Hair follicle dermal papilla cell (primary cell): Measurements from ENCODE around the gene TNFSF13. TPM values are rescaled to one million over a fixed set of nuclear protein-coding genes. Genes with fewer than 3 reads are reported as not detected.

Source experiments
- small RNA-seq: library from RNA; depleted of rRNA; stranded (forward); fragments of <200 nt; gene quantifications from one replicate; pipeline ENCODE3, GENCODE V24; 2012
- total RNA-seq: library from RNA; depleted of rRNA; stranded (reverse); fragments of >200 nt; gene quantifications from 2 replicates; pipeline ENCODE4 v1.2.3, GENCODE V29; 2012

TNFSF13 gene
- total RNA-seq, result 1.2 and 1.5 TPM in 2 replicates

GRCh38 chr17:7558544-7559319, at the start of gene TNFSF13:
Gene TNFSF13 (plus strand): TSS chr17:7558750. CDS start chr17:7559040, 290 bp downstream.

GRCh38 chr17:7548585-7549400, 9.8 kb upstream of the TNFSF13 start, which contains the start of gene TNFSF12:
Gene TNFSF12 (plus strand): TSS chr17:7549058. CDS start chr17:7549154, 96 bp downstream.

GRCh38 chr17:7561589-7562207, 3.1 kb downstream of the TNFSF13 start, which contains the start of gene SENP3:
Gene SENP3 (plus strand): TSS chr17:7561919. CDS start chr17:7563077, 1,158 bp downstream.

GRCh38 chr17:7579001-7579833, 20.7 kb downstream of the TNFSF13 start, which contains the start of gene CD68:
Gene CD68 (plus strand): TSS chr17:7579638. CDS start chr17:7579678, 40 bp downstream.

GRCh38 chr17:7583253-7584109, 24.9 kb downstream of the TNFSF13 start, which contains the start of gene MPDU1:
Gene MPDU1 (plus strand): TSS chr17:7583852. CDS start chr17:7583863, 11 bp downstream.

GRCh38 chr17:7589891-7590691, 31.5 kb downstream of the TNFSF13 start, which contains the start of gene SOX15:
Gene SOX15 (minus strand): TSS chr17:7590094. CDS start chr17:7589676, 418 bp downstream.

Small RNA genes within 50 kb of the gene (small RNA-seq; reads per million reads assigned to genes)
- gene CD68 (not detected), gene RF00019 (not detected), gene SNORA48 (not detected), gene SNORD10 (not detected)

Other genes starting within 250 kb of the TNFSF13 start
- 52.0 and 53.2 TPM in 2 replicates for gene GPS2, start 243.4 kb upstream of the TNFSF13 start, total RNA-seq
- gene NEURL4, start 229.4 kb upstream of the TNFSF13 start, total RNA-seq, result 16.2 TPM in 2 replicates
- 0.97 TPM in 1 of 2 replicates, not detected in the other for gene ACAP1, start 222.2 kb upstream of the TNFSF13 start, total RNA-seq
- 12.2 and 15.8 TPM in 2 replicates for gene KCTD11, start 206.6 kb upstream of the TNFSF13 start, total RNA-seq
- gene TMEM95, start 203.6 kb upstream of the TNFSF13 start, total RNA-seq, result not detected in 2 replicates
- 1.7 and 2.4 TPM in 2 replicates for gene TNK1, start 177.7 kb upstream of the TNFSF13 start, total RNA-seq
- gene PLSCR3, start 164.2 kb upstream of the TNFSF13 start, total RNA-seq, result 26.6 and 29.9 TPM in 2 replicates
- 39.9 and 61.1 TPM in 2 replicates for gene TMEM256, start 154.7 kb upstream of the TNFSF13 start, total RNA-seq
- gene NLGN2, start 150.9 kb upstream of the TNFSF13 start, total RNA-seq, result 16.9 TPM in 2 replicates
- not detected in 2 replicates for gene SPEM1, start 138.4 kb upstream of the TNFSF13 start, total RNA-seq
- not detected in 2 replicates for gene SPEM2, start 133.1 kb upstream of the TNFSF13 start, total RNA-seq
- not detected in 2 replicates for gene SPEM3, start 129.9 kb upstream of the TNFSF13 start, total RNA-seq
- 2.3 and 4.5 TPM in 2 replicates for gene TMEM102, start 123.3 kb upstream of the TNFSF13 start, total RNA-seq
- 0.97 and 1.8 TPM in 2 replicates for gene FGF11, start 119.2 kb upstream of the TNFSF13 start, total RNA-seq
- gene CHRNB1, start 113.7 kb upstream of the TNFSF13 start, total RNA-seq, result 6.2 and 7.5 TPM in 2 replicates
- gene ZBTB4, start 79.1 kb upstream of the TNFSF13 start, total RNA-seq, result 54.8 TPM in 2 replicates
- not detected in 2 replicates for gene SLC35G6, start 77.3 kb upstream of the TNFSF13 start, total RNA-seq
- 98.0 and 120 TPM in 2 replicates for gene POLR2A, start 74.4 kb upstream of the TNFSF13 start, total RNA-seq
- 12.2 and 20.2 TPM in 2 replicates for gene TNFSF12, start 9.7 kb upstream of the TNFSF13 start, total RNA-seq
- 66.4 and 68.7 TPM in 2 replicates for gene SENP3, start 3.2 kb downstream of the TNFSF13 start, total RNA-seq
- 25.3 and 43.4 TPM in 2 replicates for gene CD68, start 20.9 kb downstream of the TNFSF13 start, total RNA-seq
- gene MPDU1, start 25.1 kb downstream of the TNFSF13 start, total RNA-seq, result 63.1 and 88.3 TPM in 2 replicates
- gene SOX15, start 31.3 kb downstream of the TNFSF13 start, total RNA-seq, result 0.12 and 0.49 TPM in 2 replicates
- gene FXR2, start 56.1 kb downstream of the TNFSF13 start, total RNA-seq, result 49.2 and 51.1 TPM in 2 replicates
- 29.0 and 39.6 TPM in 2 replicates for gene SAT2, start 69.1 kb downstream of the TNFSF13 start, total RNA-seq
- gene SHBG, start 71.4 kb downstream of the TNFSF13 start, total RNA-seq, result 0.36 TPM in 1 of 2 replicates, not detected in the other
- gene ATP1B2, start 92.2 kb downstream of the TNFSF13 start, total RNA-seq, result not detected in 2 replicates
- gene TP53, start 128.7 kb downstream of the TNFSF13 start, total RNA-seq, result 62.7 and 67.7 TPM in 2 replicates
- gene WRAP53, start 129.7 kb downstream of the TNFSF13 start, total RNA-seq, result 2.8 and 3.8 TPM in 2 replicates
- gene EFNB3, start 146.5 kb downstream of the TNFSF13 start, total RNA-seq, result 3.2 and 5.2 TPM in 2 replicates
- gene DNAH2, start 159.0 kb downstream of the TNFSF13 start, total RNA-seq, result 0.12 and 0.16 TPM in 2 replicates